Osteoblast (primary cell): ENCODE results near the gene SOD2. TPM values are rescaled to one million over a fixed set of nuclear protein-coding genes. Genes with fewer than 3 reads are reported as not detected.
"Not testable (repeated sequence)": the region's sequence is repeated elsewhere in the genome, so short reads cannot be mapped to it uniquely, and the experiment has no call there.

ENCODE experiments used
- DNase-seq: peaks from one replicate; pipeline ENCODE4 v3.0.0; 2011; ENCODE audit warnings: low spot score, mixed read lengths; ENCODE audit not compliant: insufficient read length; ENCODE audit errors: missing footprints
- H2AFZ ChIP-seq: 2 replicates; pipeline ENCODE4 v1.6.0; 2011; ENCODE audit warnings: mild to moderate bottlenecking, low read length
- H3K27ac ChIP-seq: 2 replicates; pipeline ENCODE4 v1.5.1; 2011; ENCODE audit warnings: mild to moderate bottlenecking, low read depth, low read length, moderate library complexity
- H3K27me3 ChIP-seq: 2 replicates; pipeline ENCODE4 v1.6.0; 2012; ENCODE audit warnings: mild to moderate bottlenecking, control low read depth, inconsistent platforms, low read length, moderate library complexity; ENCODE audit not compliant: insufficient read depth
- H3K36me3 ChIP-seq: 2 replicates; pipeline ENCODE4 v1.5.1; 2011; ENCODE audit warnings: mild to moderate bottlenecking, low read length, control low read depth, moderate library complexity; ENCODE audit not compliant: insufficient read depth
- H3K4me1 ChIP-seq: 2 replicates; pipeline ENCODE4 v1.5.1; 2011; ENCODE audit warnings: mild to moderate bottlenecking, low read length, control low read depth, moderate library complexity; ENCODE audit not compliant: insufficient read depth
- H3K4me2 ChIP-seq: 2 replicates; pipeline ENCODE4 v1.6.0; 2011; ENCODE audit warnings: mild to moderate bottlenecking, low read length; ENCODE audit not compliant: insufficient read depth
- H3K4me3 ChIP-seq: fragments of 200-600 bp; sonication (generic); 3 replicates; pipeline ENCODE4 v1.5.1; 2012; ENCODE audit warnings: mild to moderate bottlenecking, low read length, inconsistent platforms; ENCODE audit not compliant: insufficient read depth
- H3K79me2 ChIP-seq: 2 replicates; pipeline ENCODE4 v1.6.0; 2012; ENCODE audit warnings: mild to moderate bottlenecking, low read length, control low read depth, inconsistent platforms; ENCODE audit not compliant: insufficient read depth
- H3K9me3 ChIP-seq: 2 replicates; pipeline ENCODE4 v1.5.1; 2011; ENCODE audit warnings: low read depth, low read length, control low read depth
- H4K20me1 ChIP-seq: 2 replicates; pipeline ENCODE4 v1.6.0; 2012; ENCODE audit warnings: mild to moderate bottlenecking, low read length, control low read depth; ENCODE audit not compliant: insufficient read depth
- total RNA-seq: library from RNA; depleted of rRNA; stranded (reverse); fragments of >200 nt; gene quantifications from 2 replicates; pipeline ENCODE4 v1.2.3, GENCODE V29; 2012
- TF ChIP-seq, protein P1 (sequence below): IDR thresholded peaks from 2 replicates; pipeline ENCODE4 v1.5.1; 2011; ENCODE audit warnings: mild to moderate bottlenecking, low read depth, low read length, moderate library complexity; ENCODE audit errors: extremely low read depth

The SOD2 gene
- 294 and 544 TPM in 2 replicates for total RNA-seq

DNA sequence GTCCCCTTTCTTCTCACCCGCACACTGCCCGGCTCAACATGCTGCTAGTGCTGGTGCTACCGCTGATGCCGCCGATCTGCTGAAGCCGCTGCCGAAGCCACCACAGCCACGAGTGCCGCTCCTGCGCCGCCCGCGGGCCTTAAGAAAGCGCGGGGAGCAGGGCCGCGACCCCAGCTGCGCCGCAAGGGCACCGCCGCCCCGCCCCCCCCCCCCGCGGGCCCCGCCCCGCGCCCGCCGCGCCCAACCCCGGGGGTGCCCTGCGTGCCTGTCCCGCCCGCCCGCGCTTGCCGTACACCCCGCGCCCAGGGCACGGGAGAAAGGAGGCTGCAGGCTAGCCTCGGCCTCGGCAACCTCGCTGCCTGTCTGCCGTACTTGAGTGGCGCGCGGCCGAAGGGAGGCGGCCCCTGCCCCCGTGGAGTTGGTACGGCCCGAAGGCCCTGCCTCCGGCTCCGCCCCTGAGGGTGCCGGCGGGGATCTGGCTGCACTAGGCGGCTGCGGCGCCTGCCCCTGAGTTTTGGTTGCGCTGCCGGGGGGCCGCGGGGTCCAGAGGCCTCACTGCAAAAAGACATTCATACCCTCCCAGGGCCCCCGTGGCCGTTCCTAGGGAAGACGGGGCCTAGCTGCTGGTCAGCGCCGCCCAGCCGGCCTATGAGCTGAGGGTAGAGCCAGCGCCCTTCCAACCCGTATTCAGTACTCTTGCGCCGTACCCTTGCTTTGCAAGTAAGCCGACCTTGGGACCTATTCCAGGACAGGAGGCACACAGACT, at the start of gene SOD2:
Gene SOD2, minus strand, starts transcription at position 114 of the 766 bp plus-strand sequence. Its CDS starts 74 bp downstream, at position 40.
- Histone ChIP-seq H3K9me3 (no peaks in the 10 kb centered on the region), H3K79me2 (peaks cover 45% of the 10 kb centered on the region), H3K4me2 (peak within 1 kb of the TSS; percentile 84), H2AFZ (peak within 1 kb of the TSS; percentile 87), H3K4me1 (peaks cover 22% of the 10 kb centered on the region), H3K4me3 (peak within 1 kb of the TSS; percentile 85), H3K36me3 (peaks cover 6% of the 10 kb centered on the region), H4K20me1 (peaks cover 5% of the 10 kb centered on the region), H3K27ac (peak within 1 kb of the TSS; percentile 71), H3K27me3 (no peaks in the 10 kb centered on the region)
- TF ChIP-seq, protein P1, sequence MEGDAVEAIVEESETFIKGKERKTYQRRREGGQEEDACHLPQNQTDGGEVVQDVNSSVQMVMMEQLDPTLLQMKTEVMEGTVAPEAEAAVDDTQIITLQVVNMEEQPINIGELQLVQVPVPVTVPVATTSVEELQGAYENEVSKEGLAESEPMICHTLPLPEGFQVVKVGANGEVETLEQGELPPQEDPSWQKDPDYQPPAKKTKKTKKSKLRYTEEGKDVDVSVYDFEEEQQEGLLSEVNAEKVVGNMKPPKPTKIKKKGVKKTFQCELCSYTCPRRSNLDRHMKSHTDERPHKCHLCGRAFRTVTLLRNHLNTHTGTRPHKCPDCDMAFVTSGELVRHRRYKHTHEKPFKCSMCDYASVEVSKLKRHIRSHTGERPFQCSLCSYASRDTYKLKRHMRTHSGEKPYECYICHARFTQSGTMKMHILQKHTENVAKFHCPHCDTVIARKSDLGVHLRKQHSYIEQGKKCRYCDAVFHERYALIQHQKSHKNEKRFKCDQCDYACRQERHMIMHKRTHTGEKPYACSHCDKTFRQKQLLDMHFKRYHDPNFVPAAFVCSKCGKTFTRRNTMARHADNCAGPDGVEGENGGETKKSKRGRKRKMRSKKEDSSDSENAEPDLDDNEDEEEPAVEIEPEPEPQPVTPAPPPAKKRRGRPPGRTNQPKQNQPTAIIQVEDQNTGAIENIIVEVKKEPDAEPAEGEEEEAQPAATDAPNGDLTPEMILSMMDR = no peak
- peak; percentile 96 for DNase-seq

DNA sequence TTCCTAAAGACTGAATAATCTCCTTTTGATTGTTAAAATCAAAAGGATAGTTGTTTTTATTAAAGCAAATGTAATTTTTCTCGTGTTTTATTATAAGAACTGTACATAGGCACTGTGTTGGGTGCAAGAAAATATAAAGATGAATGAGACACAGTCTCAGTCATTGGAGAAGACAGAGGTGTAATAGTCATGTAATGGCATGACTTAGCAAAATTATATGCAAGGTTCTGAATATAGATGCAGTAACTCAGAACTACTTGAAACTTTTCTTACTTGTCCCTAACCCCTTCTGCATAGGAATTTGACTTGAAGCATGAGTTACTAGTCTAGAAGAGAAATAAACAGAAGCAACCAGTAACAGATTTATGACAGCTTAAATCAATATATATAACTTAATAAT, 49.1 kb upstream of the SOD2 start:
- H4K20me1 ChIP-seq = peaks cover 16% of the 10 kb centered on the region
- no peaks in the 10 kb centered on the region for H3K9me3 ChIP-seq
- peaks cover 90% of the 10 kb centered on the region for H3K79me2 ChIP-seq
- DNase-seq = no peak
- H3K27ac ChIP-seq = no peak overlapping the region
- no peak overlapping the region for H2AFZ ChIP-seq
- no peaks in the 10 kb centered on the region for H3K27me3 ChIP-seq
- peaks cover 74% of the 10 kb centered on the region for H3K36me3 ChIP-seq
- no peaks in the 10 kb centered on the region for H3K4me1 ChIP-seq
- no peak overlapping the region for H3K4me2 ChIP-seq
- TF ChIP-seq, protein P1 = no peak
- H3K4me3 ChIP-seq = no peak overlapping the region

DNA sequence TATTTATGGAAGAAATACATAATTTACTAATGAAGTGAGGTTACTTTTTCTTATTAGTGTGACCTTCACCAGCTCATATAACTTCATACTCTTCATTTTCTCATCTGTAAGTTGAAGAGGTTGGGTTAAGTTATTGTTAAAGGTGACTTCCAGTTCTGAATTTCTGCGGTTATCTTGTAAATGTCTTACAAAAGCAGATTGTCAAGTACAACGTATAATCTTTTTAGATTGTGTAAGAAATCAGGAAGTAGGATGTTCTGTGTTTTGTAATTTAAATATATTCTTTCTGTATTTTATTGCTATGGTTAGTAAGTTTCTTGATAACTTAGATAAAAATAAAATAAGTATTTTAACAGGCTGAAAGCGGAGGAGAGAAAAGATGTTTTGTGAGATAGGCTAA, 46.3 kb upstream of the SOD2 start:
- Histone ChIP-seq H3K27me3 (no peaks in the 10 kb centered on the region), H3K36me3 (peaks cover 50% of the 10 kb centered on the region), H3K79me2 (peaks cover 94% of the 10 kb centered on the region), H3K4me3 (no peak overlapping the region), H3K9me3 (no peaks in the 10 kb centered on the region), H3K4me1 (no peaks in the 10 kb centered on the region), H3K27ac (no peak overlapping the region), H2AFZ (no peak overlapping the region), H4K20me1 (peaks cover 17% of the 10 kb centered on the region), H3K4me2 (no peak overlapping the region)
- DNase-seq = no peak
- TF ChIP-seq, protein P1 = no peak

DNA sequence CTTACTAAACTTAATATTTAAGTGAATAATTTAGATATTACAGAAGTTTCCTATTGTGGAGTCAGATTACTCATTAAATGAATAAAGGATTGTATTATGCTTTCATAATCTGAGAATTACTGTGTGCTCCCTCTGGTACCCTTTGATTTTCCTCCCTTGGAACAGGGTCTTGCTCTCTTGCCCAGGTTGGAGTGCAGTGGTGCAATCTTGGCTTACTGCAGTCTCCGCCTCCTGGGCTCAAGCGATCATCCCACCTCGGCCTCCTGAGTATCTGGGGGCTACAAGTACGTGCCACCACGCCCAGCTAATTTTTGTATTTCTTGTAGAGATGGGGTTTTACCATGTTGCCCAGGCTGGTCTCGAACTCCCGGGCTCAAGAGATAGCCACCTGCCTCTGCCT, 43.9 kb upstream of the SOD2 start:
- no peak overlapping the region for H3K27ac ChIP-seq
- peaks cover 37% of the 10 kb centered on the region for H4K20me1 ChIP-seq
- no peaks in the 10 kb centered on the region for H3K9me3 ChIP-seq
- H3K27me3 ChIP-seq = no peaks in the 10 kb centered on the region
- H3K4me1 ChIP-seq = no peaks in the 10 kb centered on the region
- peaks cover 29% of the 10 kb centered on the region for H3K36me3 ChIP-seq
- peaks cover 98% of the 10 kb centered on the region for H3K79me2 ChIP-seq
- DNase-seq = no peak
- H2AFZ ChIP-seq = no peak overlapping the region
- TF ChIP-seq, protein P1 = no peak
- no peak overlapping the region for H3K4me2 ChIP-seq
- H3K4me3 ChIP-seq = no peak overlapping the region

DNA sequence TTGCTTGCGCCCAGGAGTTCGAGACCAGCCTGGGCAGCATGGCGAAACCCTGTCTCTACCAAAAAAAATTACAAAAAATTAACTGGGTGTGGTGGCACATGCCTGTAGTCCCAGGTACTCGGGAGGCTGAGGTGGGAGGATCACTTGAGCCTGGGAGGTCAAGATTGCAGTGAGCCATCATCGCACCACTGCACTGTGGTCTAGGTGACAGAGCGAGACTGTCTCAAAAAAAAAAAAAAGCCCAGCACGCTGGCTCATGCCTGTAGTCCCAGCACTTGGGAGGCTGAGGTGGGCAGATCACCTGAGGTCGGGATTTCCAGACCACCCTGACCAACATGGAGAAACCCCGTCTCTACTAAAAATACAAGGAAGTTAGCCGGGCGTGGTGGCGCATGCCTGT, 40.4 kb upstream of the SOD2 start:
- not testable (repeated sequence) for H3K27me3 ChIP-seq, DNase-seq, H2AFZ ChIP-seq, H3K9me3 ChIP-seq, H3K4me2 ChIP-seq, H3K27ac ChIP-seq, H3K4me3 ChIP-seq
- Histone ChIP-seq H3K4me1 (peaks cover 16% of the 10 kb centered on the region), H3K36me3 (peaks cover 17% of the 10 kb centered on the region), H4K20me1 (peaks cover 72% of the 10 kb centered on the region), H3K79me2 (peaks cover 100% of the 10 kb centered on the region)

DNA sequence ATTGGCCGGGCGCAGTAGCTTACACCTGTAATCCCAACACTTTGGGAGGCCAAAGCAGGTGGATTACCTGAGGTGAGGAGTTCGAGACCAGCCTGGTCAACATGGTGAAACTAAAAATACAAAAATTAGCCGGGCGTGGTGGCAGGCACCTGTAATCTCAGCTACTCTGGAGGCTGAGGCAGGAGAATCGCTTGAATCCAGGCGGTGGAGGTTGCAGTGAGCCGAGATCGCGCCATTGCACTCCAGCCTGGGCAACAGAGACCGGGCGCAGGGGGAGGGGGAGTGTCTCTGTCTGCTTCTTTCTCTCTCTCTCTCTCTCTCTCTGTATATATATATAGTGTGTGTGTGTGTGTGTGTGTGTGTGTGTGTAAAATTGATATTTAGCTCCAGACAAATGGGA, 39.5 kb upstream of the SOD2 start:
- H3K27ac ChIP-seq, H3K9me3 ChIP-seq, H3K4me2 ChIP-seq, H2AFZ ChIP-seq, H3K27me3 ChIP-seq, H3K4me3 ChIP-seq, DNase-seq: not testable (repeated sequence)
- Histone ChIP-seq H3K4me1 (peaks cover 16% of the 10 kb centered on the region), H3K36me3 (peaks cover 14% of the 10 kb centered on the region), H3K79me2 (peaks cover 100% of the 10 kb centered on the region), H4K20me1 (peaks cover 76% of the 10 kb centered on the region)
